Measurements from ENCODE around the gene BTF3L4.
"Not testable (repeated sequence)": the region's sequence is repeated elsewhere in the genome, so short reads cannot be mapped to it uniquely, and the experiment has no call there.

BTF3L4 gene

GRCh38 chr1:52056163-52056936 lies at the start of gene BTF3L4:
BTF3L4 (plus strand) TSS chr1:52056295; CDS start chr1:52059848, 3,553 bp downstream.
- peak; percentile 98 for DNase-seq

- DNase-seq: no peak
Measured at GRCh38 chr1:52007215-52008002, 48.7 kb upstream of the BTF3L4 start.

- DNase-seq: no peak
Measured at GRCh38 chr1:52008071-52008809, 47.9 kb upstream of the BTF3L4 start.

GRCh38 chr1:52022133-52022532 lies 34.0 kb upstream of the BTF3L4 start:
- DNase-seq: no peak

GRCh38 chr1:52026278-52026677 lies 29.8 kb upstream of the BTF3L4 start:
- no peak for DNase-seq

- no peak for DNase-seq
Measured at GRCh38 chr1:52028328-52028727, 27.8 kb upstream of the BTF3L4 start.

- not testable (repeated sequence) for DNase-seq
Measured at GRCh38 chr1:52028839-52029238, 27.3 kb upstream of the BTF3L4 start.

- DNase-seq: no peak
Measured at GRCh38 chr1:52032124-52032784, 23.8 kb upstream of the BTF3L4 start.

GRCh38 chr1:52032785-52033131 lies 23.3 kb upstream of the BTF3L4 start:
- peak; percentile 64 for DNase-seq

- peak; percentile 94 for DNase-seq
Measured at GRCh38 chr1:52033190-52034049, 22.7 kb upstream of the BTF3L4 start, which contains the start of gene KTI12. KTI12 (minus strand) TSS chr1:52033810; CDS start chr1:52033761, 49 bp downstream.

GRCh38 chr1:52034050-52034384 lies 22.1 kb upstream of the BTF3L4 start:
- no peak for DNase-seq

GRCh38 chr1:52037402-52037814 lies 18.7 kb upstream of the BTF3L4 start:
- DNase-seq: no peak

GRCh38 chr1:52037909-52038308 lies 18.2 kb upstream of the BTF3L4 start:
- no peak for DNase-seq

- no peak for DNase-seq
Measured at GRCh38 chr1:52041551-52042185, 14.4 kb upstream of the BTF3L4 start.

GRCh38 chr1:52045236-52045635 lies 10.9 kb upstream of the BTF3L4 start:
- DNase-seq: no peak

- DNase-seq: not testable (repeated sequence)
Measured at GRCh38 chr1:52045666-52046195, 10.4 kb upstream of the BTF3L4 start.

GRCh38 chr1:52049337-52049736 lies 6.8 kb upstream of the BTF3L4 start:
- DNase-seq: not testable (repeated sequence)

- no peak for DNase-seq
Measured at GRCh38 chr1:52053862-52054261, 2.2 kb upstream of the BTF3L4 start.

GRCh38 chr1:52054496-52055065 lies 1.5 kb upstream of the BTF3L4 start:
- no peak for DNase-seq

- DNase-seq: peak; percentile 88
Measured at GRCh38 chr1:52055066-52055865, 829 bp upstream of the BTF3L4 start, which contains the start of gene TXNDC12. TXNDC12 (minus strand) TSS chr1:52055191; CDS start chr1:52055096, 95 bp downstream.
